Activated CD8-positive, alpha-beta memory T cell treated with anti-CD3 and anti-CD28 coated beads for 24 hours (primary cell): ENCODE data around the gene TRPV4.
"Not testable (repeated sequence)": the region's sequence is repeated elsewhere in the genome, so short reads cannot be mapped to it uniquely, and the experiment has no call there.

Experiments
- DNase-seq: peaks from one replicate; pipeline ENCODE4 v3.0.0-alpha.2; 2020

The TRPV4 gene

GRCh38 chr12:109833307-109834189 lies at the start of gene TRPV4:
TRPV4 (minus strand) TSS chr12:109833398; CDS start chr12:109814796, 18,602 bp downstream.
- DNase-seq, result no peak

DNA sequence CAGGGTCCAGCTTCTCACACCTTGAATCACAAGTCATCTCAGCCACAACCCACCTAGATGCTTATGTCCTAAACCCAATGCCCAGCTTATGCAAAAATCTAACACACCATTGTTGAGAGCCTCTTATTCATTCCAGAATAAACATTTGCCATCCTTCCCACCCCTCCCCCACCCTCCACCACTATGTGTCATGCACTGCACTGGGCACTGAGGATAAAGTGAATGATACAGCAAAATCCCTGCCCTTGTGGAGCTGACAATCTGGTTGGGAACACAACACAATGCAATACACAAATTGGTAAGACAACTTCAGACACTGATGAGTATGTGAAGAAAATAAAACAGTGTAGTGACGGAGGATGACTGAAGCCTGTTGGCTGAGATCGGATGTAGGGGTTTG lies 48.6 kb upstream of the TRPV4 start:
- DNase-seq, result no peak

DNA sequence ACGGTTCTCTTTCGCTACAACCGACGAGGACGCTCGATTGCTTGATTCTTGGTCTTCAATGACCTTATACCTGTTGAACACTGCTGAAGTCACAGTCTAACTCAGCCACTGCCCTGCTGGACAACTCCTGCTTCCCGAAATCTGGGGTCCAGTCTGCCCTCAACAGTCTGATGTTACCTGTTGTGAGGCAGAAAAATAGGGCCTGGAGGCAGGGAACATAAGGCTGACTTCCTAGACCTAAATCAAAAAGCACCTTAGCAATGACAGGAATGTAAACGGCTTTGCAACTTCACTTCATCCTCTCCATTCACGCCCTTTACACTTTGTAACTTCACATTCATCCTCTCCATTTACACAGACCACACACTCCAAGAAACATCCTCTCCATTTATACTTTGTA lies 47.7 kb upstream of the TRPV4 start:
- no peak for DNase-seq

- peak; percentile 93 for DNase-seq
Measured at GRCh38 chr12:109880043-109880931, 47.1 kb upstream of the TRPV4 start, which contains the start of gene GLTP. GLTP (minus strand) TSS chr12:109880541; CDS start chr12:109880374, 167 bp downstream.

- DNase-seq, result no peak
Measured at GRCh38 chr12:109879351-109880042, 46.3 kb upstream of the TRPV4 start.

DNA sequence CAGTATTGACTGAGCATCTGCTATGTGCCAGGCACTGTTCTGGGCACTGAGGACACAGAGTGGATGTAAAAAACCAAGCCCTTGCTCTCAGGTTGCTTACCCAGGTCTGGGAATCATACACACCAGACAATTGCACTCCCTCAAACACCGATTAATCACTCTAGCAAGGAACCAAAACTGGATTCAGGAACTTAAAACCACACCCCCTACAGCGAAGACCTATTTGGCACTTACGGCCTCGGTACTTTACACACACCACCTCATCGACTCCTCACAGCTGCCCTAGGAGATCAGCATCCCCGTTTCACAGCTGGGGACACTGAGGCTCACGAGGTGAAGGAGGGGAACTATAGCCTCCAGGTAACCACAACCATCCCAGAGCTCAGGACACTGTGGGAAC lies 45.6 kb upstream of the TRPV4 start:
- DNase-seq, result no peak

- no peak for DNase-seq
Measured at GRCh38 chr12:109878247-109878625, 45.0 kb upstream of the TRPV4 start.

GRCh38 chr12:109877504-109878246 lies 44.5 kb upstream of the TRPV4 start:
- DNase-seq, result no peak

GRCh38 chr12:109876406-109876805 lies 43.2 kb upstream of the TRPV4 start:
- no peak for DNase-seq

DNA sequence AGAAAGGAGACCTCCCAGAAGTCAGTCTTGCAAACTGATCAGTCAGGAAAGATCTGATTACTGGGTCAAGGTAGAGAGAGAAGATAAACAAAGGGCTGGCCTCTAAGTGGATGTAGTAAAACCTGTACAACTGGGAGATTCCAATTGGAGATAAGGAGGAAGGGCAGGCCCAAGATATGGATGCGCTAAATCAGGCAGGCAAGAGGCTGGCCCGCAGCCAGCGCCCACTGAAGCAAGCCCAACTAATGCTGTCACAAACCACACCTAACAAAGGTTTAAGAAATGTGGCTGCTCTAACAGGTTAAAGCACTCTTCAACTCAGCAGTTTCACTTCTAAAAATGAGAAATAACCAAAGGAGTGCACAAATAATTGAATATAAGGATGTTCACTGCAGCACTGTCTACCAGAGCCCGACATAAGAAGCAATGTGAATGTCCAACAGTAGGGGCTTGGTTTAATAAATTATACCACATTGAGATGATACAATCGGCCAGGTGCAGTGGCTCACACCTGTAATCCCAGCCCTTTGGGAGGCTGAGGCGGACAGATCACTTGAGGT lies 42.5 kb upstream of the TRPV4 start:
- DNase-seq, result no peak

DNA sequence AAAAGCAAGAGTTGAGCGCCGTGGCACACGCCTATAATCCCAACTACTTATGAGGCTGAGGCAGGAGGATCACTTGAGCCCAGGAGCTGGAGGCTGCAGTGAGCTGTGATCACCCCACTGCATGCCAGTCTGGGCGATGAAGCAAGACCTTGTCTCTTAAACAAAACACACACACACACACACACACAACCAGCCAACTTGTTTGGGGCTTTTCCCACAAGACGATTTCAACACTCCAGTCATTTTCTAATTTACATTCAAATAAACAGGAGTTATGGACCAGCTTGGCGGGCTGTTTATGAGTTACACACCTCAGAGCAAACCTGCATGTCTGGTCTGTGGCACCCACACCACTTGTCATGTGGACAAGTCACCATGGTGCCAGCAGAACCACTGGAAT lies 40.5 kb upstream of the TRPV4 start:
- no peak for DNase-seq

GRCh38 chr12:109871668-109872314 lies 38.6 kb upstream of the TRPV4 start:
- DNase-seq, result no peak

- no peak for DNase-seq
Measured at GRCh38 chr12:109870648-109871047, 37.5 kb upstream of the TRPV4 start.

DNA sequence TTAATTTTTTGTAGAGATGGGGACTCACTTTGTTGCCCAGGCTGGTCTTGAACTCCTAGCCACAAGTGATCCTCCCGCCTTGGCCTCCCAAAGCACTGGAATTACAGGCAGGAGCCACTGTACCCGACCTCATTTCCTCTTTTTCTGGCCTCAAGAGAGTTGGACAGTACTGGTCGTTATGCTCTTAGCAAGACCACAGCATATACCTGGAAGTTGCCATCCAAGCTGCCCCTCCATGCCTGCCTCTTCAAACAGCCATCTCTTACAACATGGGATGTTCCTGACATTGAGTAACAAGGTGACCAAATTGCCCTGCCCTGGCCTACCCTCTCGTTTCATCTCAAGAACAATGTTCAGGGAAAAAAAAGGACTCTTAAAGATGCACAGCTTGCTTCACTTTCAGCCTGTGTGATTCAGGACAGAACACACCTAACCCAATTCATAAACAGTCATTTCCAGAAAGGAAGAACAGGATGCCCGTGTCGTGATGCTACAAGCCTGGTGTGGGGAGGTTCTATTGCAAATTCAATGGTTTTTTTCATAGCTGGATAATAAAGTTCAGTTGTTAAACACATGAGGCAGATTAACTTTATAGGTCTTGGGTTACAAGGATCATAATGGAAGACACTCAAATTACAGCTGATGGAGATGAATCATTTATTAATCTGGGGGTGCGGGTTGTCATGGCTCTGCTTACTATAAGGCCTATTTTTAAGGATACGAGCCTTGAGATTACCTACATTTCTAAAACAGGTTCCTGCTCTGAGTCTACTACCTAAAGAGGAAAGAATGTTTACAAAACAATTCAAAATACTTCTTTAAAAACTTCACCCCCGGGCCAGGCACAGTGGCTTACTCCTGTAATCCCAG lies 35.2 kb upstream of the TRPV4 start:
- no peak for DNase-seq

DNA sequence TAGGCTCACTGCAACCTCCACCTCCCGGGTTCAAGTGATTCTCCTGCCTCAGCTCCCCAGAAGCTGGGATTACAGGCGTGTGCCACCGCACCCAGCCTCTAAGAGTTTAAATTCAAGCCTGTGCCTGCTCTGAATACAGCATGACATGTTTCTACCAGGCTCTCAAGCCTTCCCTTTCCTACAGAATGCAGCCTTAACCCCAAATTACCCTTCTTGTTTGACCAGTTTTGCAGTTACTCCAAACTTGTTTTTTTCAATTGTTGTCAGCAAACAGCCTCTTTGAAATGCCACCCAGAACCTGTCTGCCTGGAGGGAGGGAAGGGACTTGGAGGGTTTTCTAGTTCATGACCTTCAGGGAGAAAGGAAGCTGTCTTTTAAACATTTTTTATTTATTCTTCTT lies 31.7 kb upstream of the TRPV4 start:
- DNase-seq, result no peak

DNA sequence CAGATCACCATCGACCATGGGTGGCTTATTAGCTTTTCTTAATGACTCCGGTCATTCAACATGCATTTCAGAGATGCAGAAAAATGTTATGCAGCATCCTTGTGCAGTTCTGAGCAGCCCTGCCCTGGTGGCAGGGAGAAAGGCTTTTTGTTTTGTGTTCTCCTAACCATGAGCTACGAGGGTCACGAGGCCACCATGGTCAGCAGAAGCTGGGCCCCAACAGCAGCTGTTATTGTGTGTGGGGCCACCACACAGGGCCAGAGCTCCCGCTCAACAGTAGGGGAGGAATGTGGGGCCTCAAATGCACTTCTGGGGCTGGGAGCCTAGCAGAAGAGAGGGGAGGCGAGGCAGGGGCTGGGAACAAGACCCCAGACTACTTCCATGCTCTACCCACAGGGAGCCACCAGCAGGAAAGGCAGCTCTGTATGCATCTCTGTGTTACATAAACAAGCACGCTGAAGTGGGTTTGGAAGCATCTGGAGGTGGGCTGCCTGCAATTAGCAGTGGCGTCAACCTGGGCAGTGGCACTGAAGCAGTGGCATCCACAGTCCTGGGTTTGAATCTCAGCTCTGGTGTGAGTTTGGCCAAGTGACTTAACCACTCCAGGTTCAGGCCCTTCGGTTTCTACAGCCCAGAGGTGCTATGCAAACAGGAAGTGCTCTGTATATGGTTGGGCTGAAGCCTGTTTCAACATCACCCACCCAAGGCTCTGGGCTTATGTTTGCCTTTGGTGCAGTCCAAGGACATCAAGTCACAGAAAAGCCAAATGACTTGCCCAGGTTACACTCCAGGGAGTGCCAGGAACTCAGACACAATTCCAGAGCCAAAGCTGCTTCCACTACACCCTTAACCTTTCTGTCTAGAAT lies 30.9 kb upstream of the TRPV4 start:
- no peak for DNase-seq

DNA sequence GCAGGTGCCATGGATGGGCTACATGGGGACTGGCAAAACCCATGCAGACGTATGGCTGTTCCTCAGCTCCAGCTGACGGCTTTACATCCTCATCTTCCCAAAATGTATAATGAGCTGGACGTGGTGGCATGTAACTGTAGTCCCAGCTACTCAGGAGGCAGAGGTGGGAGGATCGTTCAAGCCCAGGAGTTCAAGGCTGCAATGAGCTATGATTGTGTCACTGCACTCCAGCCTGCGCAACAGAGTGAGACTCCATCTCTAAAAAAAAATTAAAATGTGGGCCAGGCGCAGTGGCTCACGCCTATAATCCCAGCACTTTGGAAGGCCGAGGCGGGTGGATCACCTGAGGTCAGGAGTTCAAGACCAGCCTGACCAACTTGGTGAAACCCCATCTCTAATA lies 29.3 kb upstream of the TRPV4 start:
- not testable (repeated sequence) for DNase-seq

- DNase-seq, result no peak
Measured at GRCh38 chr12:109861689-109862314, 28.6 kb upstream of the TRPV4 start.

DNA sequence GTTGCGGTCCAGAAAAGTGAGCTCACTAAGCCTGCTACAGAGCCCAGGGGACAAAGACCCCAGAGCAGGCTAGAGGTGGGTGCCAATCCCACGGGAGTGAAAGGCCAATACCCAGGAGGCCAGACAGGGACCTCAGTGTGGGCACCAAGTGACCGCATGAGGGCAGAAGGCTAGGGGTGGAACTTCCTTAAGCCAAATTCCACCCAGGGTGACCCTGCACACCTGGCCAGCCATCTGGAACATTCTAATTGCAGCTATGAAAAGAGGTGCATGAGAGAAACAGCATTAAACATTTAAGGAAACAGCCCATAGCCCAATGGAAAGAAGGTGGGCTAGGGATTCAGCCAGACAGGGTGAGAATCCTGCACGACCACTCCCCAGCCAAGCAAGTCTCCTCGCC lies 27.8 kb upstream of the TRPV4 start:
- no peak for DNase-seq
